Gastroesophageal sphincter (tissue), 3 donors: ENCODE data around the gene UBR2.

Source experiments
- POLR2AphosphoS5 ChIP-seq: sonication (generic); formaldehyde crosslinking; IDR thresholded peaks from one replicate; pipeline ENCODE4 v1.6.1; 2017; ENCODE audit warnings: antibody characterized with exemption
- TF ChIP-seq, protein P1 (sequence below), 4 experiments: fragments of 200-600 bp in 2 of 4; fragments of 450-650 bp in 2 of 4; sonication (generic) in 1 of 4; IDR thresholded peaks; one replicate each; pipeline ENCODE4 v1.5.1; 2017 to 2019; ENCODE audit warnings: antibody characterized with exemption in 4 of 4, mild to moderate bottlenecking in 2 of 4, moderate library complexity in 2 of 4

- TF ChIP-seq, protein P1, sequence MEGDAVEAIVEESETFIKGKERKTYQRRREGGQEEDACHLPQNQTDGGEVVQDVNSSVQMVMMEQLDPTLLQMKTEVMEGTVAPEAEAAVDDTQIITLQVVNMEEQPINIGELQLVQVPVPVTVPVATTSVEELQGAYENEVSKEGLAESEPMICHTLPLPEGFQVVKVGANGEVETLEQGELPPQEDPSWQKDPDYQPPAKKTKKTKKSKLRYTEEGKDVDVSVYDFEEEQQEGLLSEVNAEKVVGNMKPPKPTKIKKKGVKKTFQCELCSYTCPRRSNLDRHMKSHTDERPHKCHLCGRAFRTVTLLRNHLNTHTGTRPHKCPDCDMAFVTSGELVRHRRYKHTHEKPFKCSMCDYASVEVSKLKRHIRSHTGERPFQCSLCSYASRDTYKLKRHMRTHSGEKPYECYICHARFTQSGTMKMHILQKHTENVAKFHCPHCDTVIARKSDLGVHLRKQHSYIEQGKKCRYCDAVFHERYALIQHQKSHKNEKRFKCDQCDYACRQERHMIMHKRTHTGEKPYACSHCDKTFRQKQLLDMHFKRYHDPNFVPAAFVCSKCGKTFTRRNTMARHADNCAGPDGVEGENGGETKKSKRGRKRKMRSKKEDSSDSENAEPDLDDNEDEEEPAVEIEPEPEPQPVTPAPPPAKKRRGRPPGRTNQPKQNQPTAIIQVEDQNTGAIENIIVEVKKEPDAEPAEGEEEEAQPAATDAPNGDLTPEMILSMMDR (IDR thresholded peaks at IDR 0.05): peak; percentile 84 to 92 (median 88)
- no peak for TF ChIP-seq POLR2AphosphoS5
Measured at GRCh38 chr6:42532038-42532669, 31.7 kb upstream of the UBR2 start.
